B cell (primary cell): Measurements from ENCODE around the gene CLSTN2. TPM values are rescaled to one million over a fixed set of nuclear protein-coding genes. Genes with fewer than 3 reads are reported as not detected.

Source experiments
- ATAC-seq: fragments of 200-7000 bp; cut with Tn5 transposase; one replicate; pipeline ENCODE4 v1.10.0; 2021; ENCODE audit warnings: low read depth, mild to moderate bottlenecking, moderate number of reproducible peaks, moderate library complexity
- CTCF ChIA-PET: fragments of 350-600 bp; sonication (Branson Sonifier 250); formaldehyde crosslinking; loops from one replicate; lab custom pipeline; 2021; ENCODE audit warnings: antibody characterized with exemption, inconsistent platforms; lab: Charles Lee
- POLR2A ChIA-PET: fragments of 350-600 bp; sonication (Branson Sonifier 250); formaldehyde crosslinking; loops from one replicate; lab custom pipeline; 2021; ENCODE audit warnings: antibody characterized with exemption; lab: Charles Lee
- DNase-seq: peaks from one replicate; pipeline ENCODE4 v3.0.0; 2013
- H2AFZ ChIP-seq: 2 replicates; pipeline ENCODE4 v1.6.1; 2012; ENCODE audit warnings: mild to moderate bottlenecking, low read depth, low read length; ENCODE audit not compliant: insufficient read depth, poor library complexity, severe bottlenecking
- H3K27ac ChIP-seq, 2 donors: 1 replicate in 1 of 2; 2 replicates in 1 of 2; pipeline ENCODE4 v1.5.1; 2012 to 2013; ENCODE audit warnings: low read length in 2 of 2, mild to moderate bottlenecking in 2 of 2, moderate library complexity in 1 of 2
- H3K27me3 ChIP-seq, 4 experiments: fragments of 200-600 bp in 1 of 4; sonication (generic) in 1 of 4; replicated peaks in 1 of 4; 1 replicate in 2 of 4; 2 replicates in 2 of 4; pipeline versions ENCODE4 v1.6.1 to v1.7.0; 2013 to 2016; ENCODE audit warnings: low read length in 3 of 4, mild to moderate bottlenecking in 2 of 4, mixed read lengths in 1 of 4, moderate library complexity in 1 of 4; ENCODE audit not compliant: insufficient read depth in 4 of 4, control insufficient read depth in 3 of 4; ENCODE audit errors: control extremely low read depth in 1 of 4
- H3K36me3 ChIP-seq, 2 experiments: replicated peaks in 1 of 2; 1 replicate in 1 of 2; 2 replicates in 1 of 2; pipeline versions ENCODE4 v1.6.1 to v1.7.1; 2013; ENCODE audit warnings: low read length in 1 of 2; ENCODE audit not compliant: insufficient read depth in 2 of 2, control insufficient read depth in 1 of 2; ENCODE audit errors: control extremely low read depth in 1 of 2, extremely low read depth in 1 of 2
- H3K4me1 ChIP-seq, 2 donors: fragments of 200-600 bp in 1 of 2; sonication (generic) in 1 of 2; 1 replicate in 1 of 2; 2 replicates in 1 of 2; pipeline versions ENCODE4 v1.5.1 to v1.6.1; 2013 to 2017; ENCODE audit warnings: low read length in 2 of 2; ENCODE audit not compliant: control insufficient read depth in 2 of 2, insufficient read depth in 2 of 2
- H3K4me2 ChIP-seq: replicated peaks from 2 replicates; pipeline ENCODE3; 2012; ENCODE audit warnings: mild to moderate bottlenecking, low read depth, low read length; ENCODE audit not compliant: poor library complexity, severe bottlenecking
- H3K4me3 ChIP-seq, 5 experiments: fragments of 200-600 bp in 1 of 5; sonication (generic) in 1 of 5; 1 replicate in 3 of 5; 2 replicates in 2 of 5; pipeline versions ENCODE4 v1.5.1 to v1.7.0; 2011 to 2016; ENCODE audit warnings: low read length in 4 of 5, mild to moderate bottlenecking in 4 of 5, low read depth in 2 of 5, control low read depth in 1 of 5, moderate library complexity in 1 of 5; ENCODE audit not compliant: insufficient read depth in 1 of 5; ENCODE audit errors: control extremely low read depth in 1 of 5, extremely low read depth in 1 of 5
- H3K79me2 ChIP-seq: fragments of 200-600 bp; sonication (generic); one replicate; pipeline ENCODE4 v1.6.0; 2016; ENCODE audit warnings: low read length; ENCODE audit not compliant: control insufficient read depth, insufficient read depth
- H3K9ac ChIP-seq: fragments of 200-600 bp; sonication (generic); 2 replicates; pipeline ENCODE4 v1.6.1; 2017; ENCODE audit warnings: mild to moderate bottlenecking, low read length, moderate library complexity
- H3K9me3 ChIP-seq, 3 donors: one replicate each; pipeline versions ENCODE4 v1.6.1 to v1.7.1; 2013; ENCODE audit warnings: low read length in 2 of 3; ENCODE audit not compliant: control insufficient read depth in 2 of 3, insufficient read depth in 1 of 3; ENCODE audit errors: control extremely low read depth in 1 of 3
- H4K20me1 ChIP-seq: 2 replicates; pipeline ENCODE4 v1.6.0; 2012; ENCODE audit warnings: mild to moderate bottlenecking, low read length; ENCODE audit not compliant: insufficient read depth, control insufficient read depth, poor library complexity, severe bottlenecking
- H3K27ac Mint-ChIP-seq: one replicate; pipeline ENCODE4 v1.8.0; 2021; ENCODE audit warnings: mixed read lengths
- H3K27me3 Mint-ChIP-seq: one replicate; pipeline ENCODE4 v1.8.0; 2021; ENCODE audit warnings: mixed read lengths
- H3K4me1 Mint-ChIP-seq: one replicate; pipeline ENCODE4 v1.8.0; 2021; ENCODE audit warnings: mixed read lengths
- H3K4me3 Mint-ChIP-seq: one replicate; pipeline ENCODE4 v1.8.0; 2021; ENCODE audit warnings: mixed read lengths
- H3K9me3 Mint-ChIP-seq: one replicate; pipeline ENCODE4 v1.8.0; 2022; ENCODE audit warnings: mixed read lengths; ENCODE audit not compliant: insufficient read depth
- CTCF ChIP-seq: fragments of 200-600 bp; IDR thresholded peaks from one replicate; pipeline ENCODE4 v1.8.0; 2022; ENCODE audit warnings: antibody characterized with exemption, mild to moderate bottlenecking
- EZH2 ChIP-seq: IDR thresholded peaks from 2 replicates; pipeline ENCODE4 v1.6.1; 2012; ENCODE audit warnings: borderline replicate concordance, low read depth, mild to moderate bottlenecking, moderate library complexity, low read length; ENCODE audit not compliant: insufficient read depth, poor library complexity, severe bottlenecking
- WGBS: methylation state at CpG from one replicate; pipeline ENCODE4 v1.1.5; 2013; ENCODE audit warnings: missing lambda C conversion rate; ENCODE audit not compliant: insufficient coverage; 5-methylcytosine and 5-hydroxymethylcytosine counted together
- intact Hi-C: fragments of 100-400 bp; cut with micrococcal nuclease; formaldehyde crosslinking; loops from one replicate; pipeline ENCODE4 v1.10.0; 2022
- polyA plus RNA-seq: library from polyadenylated mRNA; depleted of rRNA; stranded (reverse); fragments of >200 nt; gene quantifications from 2 replicates; pipeline ENCODE4 v1.2.3, GENCODE V29; 2012
- total RNA-seq, 2 donors: library from RNA; stranded (reverse); fragments of 120-200 nt in 1 of 2; gene quantifications; 1 replicate in 1 of 2; 2 replicates in 1 of 2; pipeline versions ENCODE4 v1.2.3 to v1.2.4, GENCODE V29; 2013 to 2022

CLSTN2 gene
- total and polyA plus RNA-seq, 2 donors (not counting 1 experiment from before 2014, with no cell fraction given) = not detected

DNA sequence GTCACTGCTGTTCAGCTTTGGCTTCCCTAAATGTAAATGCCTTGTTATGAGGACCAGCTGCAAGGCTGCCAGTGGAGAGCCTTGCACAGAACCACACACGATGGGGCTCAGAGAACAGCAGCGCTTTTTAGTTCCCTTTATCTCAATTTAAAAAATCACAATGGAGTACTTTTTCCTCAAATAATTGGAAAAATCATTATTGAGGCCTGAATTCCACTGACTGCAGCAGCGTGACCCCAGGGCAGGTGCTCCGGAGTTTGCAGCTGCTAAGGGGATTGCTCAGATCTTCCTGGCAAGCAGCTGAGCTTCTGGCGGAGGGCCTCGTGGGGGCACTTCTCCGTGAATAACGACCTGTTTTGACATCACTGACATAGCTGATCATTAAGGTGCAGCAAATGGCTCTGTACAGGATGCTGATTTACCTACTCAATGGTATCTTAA is 497.3 kb downstream of the CLSTN2 start:
- Histone ChIP-seq H3K4me3 (no peak overlapping the region), H3K79me2 (no peaks in the 10 kb centered on the region), H4K20me1 (no peaks in the 10 kb centered on the region), H3K9me3 (peaks cover 0 to 5% (median 0%) of the 10 kb centered on the region in 3 donors), H3K4me1 (no peaks in the 10 kb centered on the region), H3K27ac (no peak overlapping the region), H3K9ac (no peak overlapping the region), H3K4me2 (no peak overlapping the region), H3K27me3 (peaks cover 0 to 5% (median 0%) of the 10 kb centered on the region in 4 experiments), H2AFZ (no peak overlapping the region), H3K36me3 (no peaks in the 10 kb centered on the region)
- Mint-ChIP-seq H3K9me3 (no peaks in the 10 kb centered on the region), H3K4me1 (no peaks in the 10 kb centered on the region), H3K27me3 (peaks cover 18% of the 10 kb centered on the region), H3K4me3 (no peak overlapping the region), H3K27ac (no peak overlapping the region)
- 84% methylated on average over 8 of the region's 8 CpGs for WGBS
- CTCF ChIA-PET = no interaction called here
- POLR2A ChIA-PET = no interaction called here
- no peak for DNase-seq
- no peak for ATAC-seq
- intact Hi-C loops = no loop called here
- TF ChIP-seq CTCF = no peak

DNA sequence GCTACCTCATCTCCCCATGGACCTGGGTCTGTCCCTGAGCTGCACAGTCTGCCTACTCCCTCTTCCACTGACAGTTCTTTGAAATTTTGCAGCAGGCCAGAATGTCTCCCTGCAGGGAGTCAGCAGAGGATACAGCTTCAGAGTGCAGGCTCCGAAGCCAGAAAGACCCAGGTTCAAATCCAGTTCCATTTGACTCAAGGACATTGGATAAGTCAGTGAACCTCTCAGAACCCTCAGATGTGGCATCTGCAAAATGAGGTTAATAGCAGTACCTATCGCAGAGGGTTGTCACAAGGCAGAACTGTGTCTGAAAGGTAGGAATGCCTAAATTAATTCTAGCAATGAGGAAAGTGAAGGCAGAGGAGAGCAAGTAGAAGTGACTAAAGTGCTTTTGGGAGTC is 498.4 kb downstream of the CLSTN2 start:
- Histone ChIP-seq H4K20me1 (no peaks in the 10 kb centered on the region), H3K4me2 (no peak overlapping the region), H2AFZ (no peak overlapping the region), H3K36me3 (no peaks in the 10 kb centered on the region), H3K4me1 (no peaks in the 10 kb centered on the region), H3K9ac (no peak overlapping the region), H3K27me3 (peaks cover 0 to 5% (median 0%) of the 10 kb centered on the region in 4 experiments), H3K4me3 (no peak overlapping the region), H3K27ac (no peak overlapping the region), H3K9me3 (peaks cover 0 to 5% (median 0%) of the 10 kb centered on the region in 3 donors), H3K79me2 (no peaks in the 10 kb centered on the region)
- Mint-ChIP-seq H3K27me3 (peaks cover 16% of the 10 kb centered on the region), H3K27ac (no peak overlapping the region), H3K4me3 (no peak overlapping the region), H3K4me1 (no peaks in the 10 kb centered on the region), H3K9me3 (no peaks in the 10 kb centered on the region)
- ChIA-PET CTCF (no interaction called here), POLR2A (no interaction called here)
- WGBS = 75% methylated on average over 2 of the region's 2 CpGs
- ATAC-seq (no peak), DNase-seq (no peak)
- intact Hi-C loops = no loop called here
- no peak for TF ChIP-seq CTCF
- TF ChIP-seq EZH2 = no peak
